Measurements from ENCODE around the gene WTAP.
"Not testable (repeated sequence)": the region's sequence is repeated elsewhere in the genome, so short reads cannot be mapped to it uniquely, and the experiment has no call there.

WTAP gene

GRCh38 chr6:159746759-159747158 lies 19.5 kb downstream of the WTAP start:
- ATAC-seq (replicated peaks; ENCODE audit: extremely low read depth, poor library complexity, severe bottlenecking) (no peak), DNase-seq (ENCODE audit: low spot score in 2 of 2) (no peak)
- Mint-ChIP-seq H3K4me1 (peaks cover 15% of the 10 kb centered on the region), H3K27me3 (no peaks in the 10 kb centered on the region), H3K4me3 (no peak overlapping the region), H3K36me3 (ENCODE audit: insufficient read depth) (peaks cover 78% of the 10 kb centered on the region), H3K27ac (ENCODE audit: low read depth) (no peak overlapping the region), H3K9me3 (no peaks in the 10 kb centered on the region)

GRCh38 chr6:159748127-159748526 lies 20.8 kb downstream of the WTAP start:
- H3K4me3 Mint-ChIP-seq; DNase-seq (ENCODE audit: low spot score in 2 of 2); H3K27me3 Mint-ChIP-seq; ATAC-seq (replicated peaks; ENCODE audit: extremely low read depth, poor library complexity, severe bottlenecking); H3K9me3 Mint-ChIP-seq; H3K27ac Mint-ChIP-seq (ENCODE audit: low read depth): not testable (repeated sequence)
- Mint-ChIP-seq H3K4me1 (peaks cover 15% of the 10 kb centered on the region), H3K36me3 (ENCODE audit: insufficient read depth) (peaks cover 76% of the 10 kb centered on the region)

- Mint-ChIP-seq H3K36me3 (ENCODE audit: insufficient read depth) (peaks cover 75% of the 10 kb centered on the region), H3K9me3 (no peaks in the 10 kb centered on the region), H3K4me1 (no peaks in the 10 kb centered on the region), H3K27me3 (no peaks in the 10 kb centered on the region), H3K4me3 (no peak overlapping the region), H3K27ac (ENCODE audit: low read depth) (peak overlapping the region; percentile 13)
- no peak for ATAC-seq (replicated peaks; ENCODE audit: extremely low read depth, poor library complexity, severe bottlenecking)
- no peak for DNase-seq (ENCODE audit: low spot score in 2 of 2)
Measured at GRCh38 chr6:159751448-159751847, 24.1 kb downstream of the WTAP start.

- no peak overlapping the region for H3K4me3 Mint-ChIP-seq
- peaks cover 80% of the 10 kb centered on the region for H3K36me3 Mint-ChIP-seq (ENCODE audit: insufficient read depth)
- ATAC-seq (replicated peaks; ENCODE audit: extremely low read depth, poor library complexity, severe bottlenecking), result no peak
- H3K27ac Mint-ChIP-seq (ENCODE audit: low read depth), result no peak overlapping the region
- H3K27me3 Mint-ChIP-seq, result no peaks in the 10 kb centered on the region
- no peak for DNase-seq (ENCODE audit: low spot score in 2 of 2)
- peaks cover 1% of the 10 kb centered on the region for H3K4me1 Mint-ChIP-seq
- no peaks in the 10 kb centered on the region for H3K9me3 Mint-ChIP-seq
Measured at GRCh38 chr6:159753081-159753872, 26.0 kb downstream of the WTAP start.

GRCh38 chr6:159754401-159754800 lies 27.1 kb downstream of the WTAP start:
- Mint-ChIP-seq H3K9me3 (no peaks in the 10 kb centered on the region), H3K27ac (ENCODE audit: low read depth) (no peak overlapping the region), H3K27me3 (no peaks in the 10 kb centered on the region), H3K36me3 (ENCODE audit: insufficient read depth) (peaks cover 71% of the 10 kb centered on the region), H3K4me3 (no peak overlapping the region), H3K4me1 (peaks cover 6% of the 10 kb centered on the region)
- ATAC-seq (replicated peaks; ENCODE audit: extremely low read depth, poor library complexity, severe bottlenecking) (no peak), DNase-seq (ENCODE audit: low spot score in 2 of 2) (no peak)

GRCh38 chr6:159754959-159755914 lies 27.9 kb downstream of the WTAP start:
- ATAC-seq (replicated peaks; ENCODE audit: extremely low read depth, poor library complexity, severe bottlenecking), result peak; percentile 19
- no peak overlapping the region for H3K4me3 Mint-ChIP-seq
- DNase-seq (ENCODE audit: low spot score in 2 of 2), result no peak
- H3K9me3 Mint-ChIP-seq, result no peaks in the 10 kb centered on the region
- H3K27ac Mint-ChIP-seq (ENCODE audit: low read depth), result no peak overlapping the region
- no peaks in the 10 kb centered on the region for H3K27me3 Mint-ChIP-seq
- peaks cover 11% of the 10 kb centered on the region for H3K4me1 Mint-ChIP-seq
- peaks cover 65% of the 10 kb centered on the region for H3K36me3 Mint-ChIP-seq (ENCODE audit: insufficient read depth)

- Mint-ChIP-seq H3K27me3 (no peaks in the 10 kb centered on the region), H3K4me3 (no peak overlapping the region), H3K9me3 (no peaks in the 10 kb centered on the region), H3K36me3 (ENCODE audit: insufficient read depth) (peaks cover 61% of the 10 kb centered on the region), H3K27ac (ENCODE audit: low read depth) (no peak overlapping the region), H3K4me1 (peaks cover 23% of the 10 kb centered on the region)
- ATAC-seq (replicated peaks; ENCODE audit: extremely low read depth, poor library complexity, severe bottlenecking), result no peak
- no peak for DNase-seq (ENCODE audit: low spot score in 2 of 2)
Measured at GRCh38 chr6:159756508-159756907, 29.2 kb downstream of the WTAP start.

- no peak overlapping the region for H3K4me3 Mint-ChIP-seq
- no peaks in the 10 kb centered on the region for H3K27me3 Mint-ChIP-seq
- DNase-seq (ENCODE audit: low spot score in 2 of 2), result no peak
- peaks cover 59% of the 10 kb centered on the region for H3K36me3 Mint-ChIP-seq (ENCODE audit: insufficient read depth)
- H3K4me1 Mint-ChIP-seq, result peaks cover 34% of the 10 kb centered on the region
- no peak for ATAC-seq (replicated peaks; ENCODE audit: extremely low read depth, poor library complexity, severe bottlenecking)
- no peaks in the 10 kb centered on the region for H3K9me3 Mint-ChIP-seq
- H3K27ac Mint-ChIP-seq (ENCODE audit: low read depth), result peak overlapping the region; percentile 53
Measured at GRCh38 chr6:159758031-159759001, 31.0 kb downstream of the WTAP start.

- peak overlapping the region; percentile 12 for H3K4me3 Mint-ChIP-seq
- no peaks in the 10 kb centered on the region for H3K9me3 Mint-ChIP-seq
- H3K27ac Mint-ChIP-seq (ENCODE audit: low read depth), result peak overlapping the region; percentile 96
- H3K36me3 Mint-ChIP-seq (ENCODE audit: insufficient read depth), result peaks cover 51% of the 10 kb centered on the region
- ATAC-seq (replicated peaks; ENCODE audit: extremely low read depth, poor library complexity, severe bottlenecking) (no peak), DNase-seq (ENCODE audit: low spot score in 2 of 2) (no peak)
- no peaks in the 10 kb centered on the region for H3K27me3 Mint-ChIP-seq
- H3K4me1 Mint-ChIP-seq, result peaks cover 34% of the 10 kb centered on the region
Measured at GRCh38 chr6:159759645-159760044, 32.3 kb downstream of the WTAP start.

GRCh38 chr6:159760602-159761057 lies 33.3 kb downstream of the WTAP start:
- H3K27me3 Mint-ChIP-seq, result no peaks in the 10 kb centered on the region
- no peaks in the 10 kb centered on the region for H3K9me3 Mint-ChIP-seq
- peak overlapping the region; percentile 96 for H3K27ac Mint-ChIP-seq (ENCODE audit: low read depth)
- H3K4me1 Mint-ChIP-seq, result peaks cover 34% of the 10 kb centered on the region
- H3K4me3 Mint-ChIP-seq, result peak overlapping the region; percentile 84
- ATAC-seq (replicated peaks; ENCODE audit: extremely low read depth, poor library complexity, severe bottlenecking) (no peak), DNase-seq (ENCODE audit: low spot score in 2 of 2) (no peak)
- peaks cover 42% of the 10 kb centered on the region for H3K36me3 Mint-ChIP-seq (ENCODE audit: insufficient read depth)

- Mint-ChIP-seq H3K4me1 (peaks cover 34% of the 10 kb centered on the region), H3K27me3 (no peaks in the 10 kb centered on the region), H3K36me3 (ENCODE audit: insufficient read depth) (peaks cover 35% of the 10 kb centered on the region), H3K4me3 (peak overlapping the region; percentile 84), H3K27ac (ENCODE audit: low read depth) (peak overlapping the region; percentile 96), H3K9me3 (no peaks in the 10 kb centered on the region)
- no peak for DNase-seq (ENCODE audit: low spot score in 2 of 2)
- ATAC-seq (replicated peaks; ENCODE audit: extremely low read depth, poor library complexity, severe bottlenecking), result no peak
Measured at GRCh38 chr6:159761129-159761872, 34.0 kb downstream of the WTAP start.
